SK-N-MC (cell line): ENCODE data around the gene ASXL3.

Experiments
- EZH2 ChIP-seq: fragments of 200-600 bp; sonication (generic); IDR thresholded peaks from one replicate; pipeline ENCODE4 v1.6.1; 2017; ENCODE audit warnings: antibody characterized with exemption
- POLR2AphosphoS5 ChIP-seq: IDR thresholded peaks from 2 replicates; pipeline ENCODE4 v1.6.1; 2012; ENCODE audit warnings: mild to moderate bottlenecking, low read depth, low read length, borderline replicate concordance

GRCh38 chr18:33729556-33729955, 151.5 kb downstream of the ASXL3 start:
- no peak for TF ChIP-seq EZH2
- no peak for TF ChIP-seq POLR2AphosphoS5
